ENCODE data around the gene NF1. TPM values are rescaled to one million over a fixed set of nuclear protein-coding genes. Genes with fewer than 3 reads are reported as not detected.

Gene NF1
- total RNA-seq, 1 donor from 2014 or later, result 42.5 TPM

DNA sequence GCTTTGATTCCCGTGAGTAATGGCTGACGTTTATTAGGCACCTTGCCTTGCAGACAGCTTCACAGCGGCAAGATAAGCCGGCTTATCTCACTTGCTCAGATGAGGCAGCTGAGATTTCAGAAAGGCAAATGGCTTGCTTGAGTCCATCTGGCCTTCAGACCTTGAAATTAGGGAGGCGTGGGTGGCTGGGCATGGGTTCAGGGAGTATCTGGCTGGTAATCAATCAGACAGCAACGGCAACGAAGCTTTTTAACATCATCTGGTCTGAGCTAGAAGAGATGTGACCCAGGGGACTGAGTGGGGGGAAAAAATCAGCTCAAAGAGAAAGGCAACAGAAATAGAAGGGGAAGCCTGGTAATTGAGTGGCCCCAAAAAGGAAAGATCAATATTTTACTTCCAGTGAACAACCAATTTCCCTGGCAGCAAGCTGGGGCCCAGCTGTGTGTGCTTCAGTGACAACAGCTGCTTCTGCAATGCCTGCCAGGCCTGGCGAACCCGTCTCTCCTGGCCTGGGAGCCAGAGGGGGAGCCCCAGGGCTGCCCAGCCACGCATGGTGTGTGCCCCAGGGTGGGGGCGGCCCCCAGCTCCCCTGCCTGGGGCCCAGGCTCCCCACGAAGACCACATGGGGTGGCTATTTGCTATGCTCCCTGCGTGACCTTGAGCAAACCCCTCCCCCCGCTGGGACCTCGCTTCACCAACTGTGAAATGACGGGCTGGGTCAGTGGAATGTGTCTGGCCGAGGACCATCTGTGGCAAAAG is 330.7 kb downstream of the NF1 start:
- Histone ChIP-seq H3K27me3 (ENCODE audit: low read depth) (peaks cover 41% of the 10 kb centered on the region), H3K27ac (replicated peaks) (peak overlapping the region; percentile 33)
- DNase-seq, result peak; percentile 33

More for the DNA sequence above, 330.7 kb downstream of the NF1 start:
- Histone ChIP-seq H3K4me3 (peak overlapping the region; percentile 6), H3K9me3 (replicated peaks) (peaks cover 17% of the 10 kb centered on the region), H3K4me1 (peaks cover 26% of the 10 kb centered on the region), H3K36me3 (no peaks in the 10 kb centered on the region)
- intact Hi-C loops (cut with micrococcal nuclease), result no loop called here
- TF ChIP-seq CTCF (IDR thresholded peaks at IDR 0.05; ENCODE audit: borderline replicate concordance), result no peak

Small RNAs within 50 kb of the gene (microRNA-seq; reads per million reads assigned to microRNA genes)
- gene MIR4733, result 1.2 reads per million

Other genes with a start within 250 kb of the NF1 start
- gene TEFM, start 188.7 kb upstream of the NF1 start, total RNA-seq, result 17.7 TPM
- gene ADAP2, start 173.0 kb upstream of the NF1 start, total RNA-seq, result 7.0 TPM
- 4.6 TPM for gene RNF135, start 123.9 kb upstream of the NF1 start, total RNA-seq
- 0.25 TPM for gene OMG, start 202.3 kb downstream of the NF1 start, total RNA-seq
- 2.7 TPM for gene EVI2B, start 219.1 kb downstream of the NF1 start, total RNA-seq
- gene EVI2A, start 226.6 kb downstream of the NF1 start, total RNA-seq, result 2.9 TPM

Data from left ventricle myocardium inferior (tissue), 1 donor.